A549 (cell line): Measurements from ENCODE around the gene SH3TC2. TPM values are rescaled to one million over a fixed set of nuclear protein-coding genes. Genes with fewer than 3 reads are reported as not detected.

Experiments
- ATAC-seq, 2 experiments: fragments of 200-7000 bp in 1 of 2; fragments of >200 bp in 1 of 2; cut with Nextera tagmentation in 1 of 2; cut with Tn5 transposase in 1 of 2; 3 replicates each; pipeline versions ENCODE4 v1.8.0 to v1.9.1; 2018 to 2020; ENCODE audit warnings: mild to moderate bottlenecking in 1 of 2, moderate library complexity in 1 of 2
- CTCF ChIA-PET: fragments of 300-600 bp; sonication (Branson Sonifier 250); formaldehyde crosslinking; extraction: SDS; loops from one replicate; lab custom pipeline; 2021; ENCODE audit warnings: antibody characterized with exemption, inconsistent platforms; lab: Yijun Ruan, JAX
- POLR2A ChIA-PET: fragments of 350-600 bp; formaldehyde crosslinking; extraction: SDS; loops from one replicate; lab custom pipeline; 2021; ENCODE audit warnings: antibody characterized with exemption, inconsistent platforms; lab: Yijun Ruan, JAX
- DNase-seq, 2 experiments: peaks; one replicate each; pipeline versions ENCODE4 v3.0.0 to v3.0.0-alpha.2; 2011 to 2016; ENCODE audit warnings: low read depth in 1 of 2, low spot score in 1 of 2
- FAIRE-seq: peaks from 2 replicates; lab custom pipeline; 2011; peaks lifted over from hg19 to GRCh38; lab: Jason Lieb, UNC
- H3K27ac ChIP-seq, 2 experiments: fragments of >200 bp; sonication (Bioruptor Twin); formaldehyde crosslinking; 3 replicates each; pipeline ENCODE4 v1.5.1; 2016 to 2017
- H3K4me1 ChIP-seq: fragments of >200 bp; sonication (Bioruptor Twin); formaldehyde crosslinking; 3 replicates; pipeline ENCODE4 v1.6.1; 2016
- H3K4me2 ChIP-seq: fragments of >200 bp; sonication (Bioruptor Twin); formaldehyde crosslinking; 3 replicates; pipeline ENCODE4 v1.6.1; 2016
- H3K4me3 ChIP-seq: fragments of >200 bp; sonication (Bioruptor Twin); formaldehyde crosslinking; 3 replicates; pipeline ENCODE4 v1.5.1; 2016
- H3K9me3 ChIP-seq: fragments of >200 bp; sonication (Bioruptor Twin); formaldehyde crosslinking; 3 replicates; pipeline ENCODE4 v1.6.1; 2016
- BHLHE40 ChIP-seq: IDR thresholded peaks from 2 replicates; pipeline ENCODE4 v1.6.1; 2012; ENCODE audit warnings: low read depth, low read length, inconsistent platforms
- CBX2 ChIP-seq: fragments of 200-600 bp; sonication (generic); IDR thresholded peaks from 2 replicates; pipeline ENCODE4 v1.6.1; 2016; ENCODE audit warnings: low read depth, mild to moderate bottlenecking, borderline replicate concordance
- CEBPB ChIP-seq, 2 experiments: fragments of >200 bp in 1 of 2; sonication (Bioruptor Twin) in 1 of 2; formaldehyde crosslinking in 1 of 2; IDR thresholded peaks; 2 replicates each; pipeline ENCODE4 v1.6.1; 2012 to 2016
- EHF ChIP-seq: fragments of 250-450 bp; sonication (Bioruptor Pico); IDR thresholded peaks from 2 replicates; pipeline ENCODE4 v1.5.0; 2020; ENCODE audit warnings: mild to moderate bottlenecking
- EHMT2 ChIP-seq: fragments of 200-600 bp; sonication (generic); IDR thresholded peaks from 2 replicates; pipeline ENCODE4 v1.6.1; 2016; ENCODE audit warnings: antibody characterized with exemption, low read depth, mild to moderate bottlenecking, moderate library complexity
- EP300 ChIP-seq, 2 experiments: fragments of >200 bp; sonication (Bioruptor Twin); formaldehyde crosslinking; IDR thresholded peaks; 2 replicates in 1 of 2; 3 replicates in 1 of 2; pipeline ENCODE4 v1.6.1; 2016 to 2017
- FOSB ChIP-seq: fragments of 250-450 bp; sonication (Bioruptor Pico); IDR thresholded peaks from 2 replicates; pipeline ENCODE4 v1.5.0; 2020; ENCODE audit warnings: mild to moderate bottlenecking, moderate library complexity
- FOSL2 ChIP-seq, 2 experiments: fragments of 450-650 bp in 1 of 2; fragments of >200 bp in 1 of 2; sonication (Bioruptor Twin) in 1 of 2; formaldehyde crosslinking; IDR thresholded peaks; 2 replicates each; pipeline versions ENCODE4 v1.5.0 to v1.6.1; 2016 to 2020; ENCODE audit warnings: mild to moderate bottlenecking in 1 of 2, moderate library complexity in 1 of 2
- FOXS1 ChIP-seq: fragments of 250-450 bp; sonication (Bioruptor Pico); IDR thresholded peaks from 2 replicates; pipeline ENCODE4 v1.5.0; 2020; ENCODE audit warnings: mild to moderate bottlenecking, moderate library complexity
- HDAC2 ChIP-seq: fragments of 200-600 bp; sonication (generic); IDR thresholded peaks from 2 replicates; pipeline ENCODE4 v1.6.1; 2016
- HOXA7 ChIP-seq: fragments of 250-450 bp; sonication (Bioruptor Pico); IDR thresholded peaks from 2 replicates; pipeline ENCODE4 v1.5.0; 2020; ENCODE audit warnings: mild to moderate bottlenecking, moderate library complexity
- HOXB13 ChIP-seq: fragments of 250-450 bp; sonication (Bioruptor Pico); IDR thresholded peaks from 2 replicates; pipeline ENCODE4 v1.5.0; 2020; ENCODE audit warnings: low read depth, mild to moderate bottlenecking, moderate library complexity
- HOXB5 ChIP-seq: fragments of 250-450 bp; sonication (Bioruptor Pico); IDR thresholded peaks from 2 replicates; pipeline ENCODE4 v1.5.0; 2020; ENCODE audit warnings: mild to moderate bottlenecking, moderate library complexity
- JUN ChIP-seq, 2 experiments: fragments of >200 bp; sonication (Bioruptor Twin); formaldehyde crosslinking; IDR thresholded peaks; 2 replicates in 1 of 2; 3 replicates in 1 of 2; pipeline ENCODE4 v1.6.1; 2016 to 2017
- JUNB ChIP-seq: fragments of >200 bp; sonication (Bioruptor Twin); formaldehyde crosslinking; IDR thresholded peaks from 2 replicates; pipeline ENCODE4 v1.6.1; 2016
- MYC ChIP-seq: IDR thresholded peaks from 2 replicates; pipeline ENCODE4 v1.6.1; 2012; ENCODE audit warnings: mild to moderate bottlenecking, inconsistent platforms, low read length, improper control_type of control experiment, borderline replicate concordance
- NFE2L2 ChIP-seq: fragments of 150-350 bp; conservative IDR thresholded peaks from 2 replicates; pipeline ENCODE4 v1.6.1; 2014; ENCODE audit warnings: low read length
- NPAS2 ChIP-seq: fragments of 250-450 bp; sonication (Bioruptor Pico); IDR thresholded peaks from 2 replicates; pipeline ENCODE4 v1.8.0; 2022; ENCODE audit warnings: mild to moderate bottlenecking, moderate library complexity, borderline replicate concordance
- NR3C1 ChIP-seq: fragments of >200 bp; sonication (Bioruptor Twin); formaldehyde crosslinking; IDR thresholded peaks from 3 replicates; pipeline ENCODE4 v1.6.1; 2017
- PHF8 ChIP-seq: fragments of 200-600 bp; sonication (generic); IDR thresholded peaks from 2 replicates; pipeline ENCODE4 v1.6.1; 2016; ENCODE audit warnings: low read depth, mild to moderate bottlenecking, antibody characterized with exemption, moderate library complexity, borderline replicate concordance
- RAD21 ChIP-seq, 2 experiments: fragments of >200 bp in 1 of 2; sonication (Bioruptor Twin) in 1 of 2; formaldehyde crosslinking in 1 of 2; IDR thresholded peaks in 1 of 2; conservative IDR thresholded peaks in 1 of 2; 2 replicates in 1 of 2; 3 replicates in 1 of 2; pipeline ENCODE4 v1.6.1; 2012 to 2018; ENCODE audit warnings: inconsistent platforms in 1 of 2
- RNF2 ChIP-seq: fragments of 200-600 bp; sonication (generic); IDR thresholded peaks from 2 replicates; pipeline ENCODE4 v1.6.1; 2016; ENCODE audit warnings: low read depth, mild to moderate bottlenecking, antibody characterized with exemption, moderate library complexity, borderline replicate concordance
- SMC3 ChIP-seq: fragments of >200 bp; sonication (Bioruptor Twin); formaldehyde crosslinking; IDR thresholded peaks from 3 replicates; pipeline ENCODE4 v1.6.1; 2018; ENCODE audit warnings: inconsistent platforms
- TFCP2L1 ChIP-seq: fragments of 250-450 bp; sonication (Bioruptor Pico); IDR thresholded peaks from 2 replicates; pipeline ENCODE4 v1.5.0; 2021; ENCODE audit warnings: mild to moderate bottlenecking
- ZFP36 ChIP-seq: fragments of 450-650 bp; IDR thresholded peaks from 2 replicates; pipeline ENCODE4 v1.6.1; 2014; ENCODE audit warnings: borderline replicate concordance; ENCODE audit not compliant: partially characterized antibody
- ZNF302 ChIP-seq: fragments of 250-450 bp; sonication (Bioruptor Pico); IDR thresholded peaks from 2 replicates; pipeline ENCODE4 v1.9.0; 2021; ENCODE audit warnings: inconsistent platforms, mild to moderate bottlenecking, moderate library complexity
- WGBS: methylation state at CpG from one replicate; pipeline ENCODE4 v1.1.6; 2017; ENCODE audit errors: missing lambda C conversion rate; 5-methylcytosine and 5-hydroxymethylcytosine counted together
- polyA plus RNA-seq, 4 experiments: library from polyadenylated mRNA; depleted of rRNA in 3 of 4; stranded (reverse); fragments of >200 nt; fragmentation: RNase III in 1 of 4; extraction: RNeasy Plus Mini Kit Qiagen cat#74134 plus additional on column Dnase treatment in 1 of 4; gene quantifications; 2 replicates in 3 of 4; 3 replicates in 1 of 4; pipeline ENCODE4 v1.2.3, GENCODE V29; 2011 to 2017
- TF ChIP-seq, protein P1 (sequence below): IDR thresholded peaks from 2 replicates; pipeline ENCODE4 v1.6.1; 2012
- TF ChIP-seq, protein P2 (sequence below): fragments of >200 bp; sonication (Bioruptor Twin); formaldehyde crosslinking; IDR thresholded peaks from 2 replicates; pipeline ENCODE4 v1.6.1; 2016
- TF ChIP-seq, protein P3 (sequence below): IDR thresholded peaks from 2 replicates; pipeline ENCODE4 v1.6.1; 2012; ENCODE audit warnings: low read depth, borderline replicate concordance
- TF ChIP-seq, protein P4 (sequence below): fragments of 250-450 bp; sonication (Bioruptor Pico); IDR thresholded peaks from 2 replicates; pipeline ENCODE4 v1.5.0; 2020; ENCODE audit warnings: low read depth, mild to moderate bottlenecking, moderate library complexity
- TF ChIP-seq, protein P5 (sequence below): fragments of >200 bp; sonication (Bioruptor Twin); formaldehyde crosslinking; IDR thresholded peaks from 3 replicates; pipeline ENCODE4 v1.5.1; 2016

Gene SH3TC2
- polyA plus RNA-seq, 2 of the 4 experiments (the other 2 are of a cell fraction), result 0.06 to 0.34 TPM

DNA sequence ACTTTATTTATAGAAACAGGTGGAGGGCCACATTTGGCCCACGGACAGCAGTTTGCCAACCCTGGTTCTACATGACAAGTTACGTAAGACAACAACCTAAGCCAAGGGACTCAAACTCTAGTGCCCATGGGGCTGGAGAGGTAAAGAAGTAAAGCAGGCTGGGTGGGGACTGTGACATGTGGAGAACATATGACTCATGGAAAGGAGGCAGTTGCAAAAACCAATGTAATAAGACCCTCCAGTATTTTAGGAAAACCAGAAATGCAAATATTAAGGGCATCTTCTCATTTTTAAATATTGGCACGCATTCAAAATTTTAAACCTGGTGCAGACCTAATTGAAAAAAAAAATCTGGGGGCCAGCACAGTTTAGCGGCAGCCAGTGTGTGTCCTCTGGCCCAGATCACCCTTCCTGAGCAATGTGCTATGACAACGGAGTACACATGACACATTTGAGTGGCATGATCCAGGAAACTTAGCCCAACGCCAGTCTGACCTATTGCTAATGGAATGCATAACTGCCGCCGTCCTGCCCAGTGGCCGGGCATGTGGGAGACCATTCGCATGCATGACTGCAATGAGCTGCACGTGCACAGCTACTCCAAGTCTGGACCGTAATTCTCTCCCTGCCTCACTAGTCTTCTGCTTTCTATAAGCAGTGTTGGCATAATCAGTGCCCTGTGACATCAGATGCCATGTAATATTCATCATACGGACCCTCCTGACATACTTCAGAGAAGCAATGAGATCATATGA lies 97.2 kb downstream of the SH3TC2 start:
- WGBS, result 19% methylated on average over 13 of the region's 13 CpGs
- Histone ChIP-seq H3K27ac (peak overlapping the region; percentile 53 to 67; a peak in 4 of 6 replicates), H3K4me1 (peaks cover 15% of the 10 kb centered on the region), H3K9me3 (no peaks in the 10 kb centered on the region), H3K4me2 (peak overlapping the region; percentile 54), H3K4me3 (no peak overlapping the region)
- ChIA-PET CTCF (interaction anchor here (1.2 to 2.7 kb wide), 3 partner anchors 8 to 53 kb away, joined by 3 to 15 read pairs (median 5); no protein-coding TSS in a partner anchor), POLR2A (no interaction called here)
- DNase-seq (peak; percentile 79 to 90), ATAC-seq (peak; percentile 96 to 98), FAIRE-seq (no peak)
- 0 out of 2 replicates have a peak, but pooled peaks have one; percentile 72 for TF ChIP-seq TFCP2L1 (CRISPR knock-in tag)
- TF ChIP-seq BHLHE40, result peak; percentile 98
- TF ChIP-seq HOXA7 (CRISPR knock-in tag), result no peak
- TF ChIP-seq MYC, result 0 out of 2 replicates have a peak, but pooled peaks have one; percentile 45
- peak; percentile 87 for TF ChIP-seq ZNF302 (CRISPR knock-in tag)
- TF ChIP-seq EP300 (IDR thresholded peaks at IDR 0.05), result peak in 1 of 2 experiments; percentile 43; a peak in 1 of 5 replicates
- peak; percentile 90 for TF ChIP-seq HOXB5 (CRISPR knock-in tag)
- no peak for TF ChIP-seq RAD21 (conservative IDR thresholded peaks at IDR 0.05 in 1 of 2, IDR thresholded peaks at IDR 0.05 in 1 of 2)
- TF ChIP-seq FOSL2 (IDR thresholded peaks at IDR 0.05), result no peak
- TF ChIP-seq FOSL2 (CRISPR knock-in tag; IDR thresholded peaks at IDR 0.05), result peak; percentile 81
- TF ChIP-seq FOSB (CRISPR knock-in tag), result peak; percentile 61; the same call in 1 of the 2 replicates
- TF ChIP-seq CEBPB (IDR thresholded peaks at IDR 0.05), result no peak
- TF ChIP-seq, protein P1, sequence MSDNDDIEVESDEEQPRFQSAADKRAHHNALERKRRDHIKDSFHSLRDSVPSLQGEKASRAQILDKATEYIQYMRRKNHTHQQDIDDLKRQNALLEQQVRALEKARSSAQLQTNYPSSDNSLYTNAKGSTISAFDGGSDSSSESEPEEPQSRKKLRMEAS, result peak; percentile 95
- TF ChIP-seq EHF (CRISPR knock-in tag), result peak; percentile 62; the same call in 1 of the 2 replicates
- TF ChIP-seq JUNB, result 0 out of 2 replicates have a peak, but pooled peaks have one; percentile 28
- TF ChIP-seq HOXB13, result peak; percentile 85; the same call in 1 of the 2 replicates
- TF ChIP-seq FOXS1 (CRISPR knock-in tag), result peak; percentile 79; the same call in 1 of the 2 replicates
- TF ChIP-seq HDAC2, result no peak
- TF ChIP-seq, protein P2, sequence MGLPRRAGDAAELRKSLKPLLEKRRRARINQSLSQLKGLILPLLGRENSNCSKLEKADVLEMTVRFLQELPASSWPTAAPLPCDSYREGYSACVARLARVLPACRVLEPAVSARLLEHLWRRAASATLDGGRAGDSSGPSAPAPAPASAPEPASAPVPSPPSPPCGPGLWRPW, result no peak
- no peak for TF ChIP-seq CBX2
- TF ChIP-seq, protein P3, sequence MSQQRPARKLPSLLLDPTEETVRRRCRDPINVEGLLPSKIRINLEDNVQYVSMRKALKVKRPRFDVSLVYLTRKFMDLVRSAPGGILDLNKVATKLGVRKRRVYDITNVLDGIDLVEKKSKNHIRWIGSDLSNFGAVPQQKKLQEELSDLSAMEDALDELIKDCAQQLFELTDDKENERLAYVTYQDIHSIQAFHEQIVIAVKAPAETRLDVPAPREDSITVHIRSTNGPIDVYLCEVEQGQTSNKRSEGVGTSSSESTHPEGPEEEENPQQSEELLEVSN, result peak; percentile 86
- TF ChIP-seq JUN (IDR thresholded peaks at IDR 0.05), result peak in 1 of 2 experiments; percentile 36; a peak in 1 of 5 replicates
- no peak for TF ChIP-seq NR3C1
- TF ChIP-seq, protein P4, sequence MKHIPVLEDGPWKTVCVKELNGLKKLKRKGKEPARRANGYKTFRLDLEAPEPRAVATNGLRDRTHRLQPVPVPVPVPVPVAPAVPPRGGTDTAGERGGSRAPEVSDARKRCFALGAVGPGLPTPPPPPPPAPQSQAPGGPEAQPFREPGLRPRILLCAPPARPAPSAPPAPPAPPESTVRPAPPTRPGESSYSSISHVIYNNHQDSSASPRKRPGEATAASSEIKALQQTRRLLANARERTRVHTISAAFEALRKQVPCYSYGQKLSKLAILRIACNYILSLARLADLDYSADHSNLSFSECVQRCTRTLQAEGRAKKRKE, result peak; percentile 98; the same call in 1 of the 2 replicates
- peak; percentile 80 for TF ChIP-seq NPAS2 (CRISPR knock-in tag)

DNA sequence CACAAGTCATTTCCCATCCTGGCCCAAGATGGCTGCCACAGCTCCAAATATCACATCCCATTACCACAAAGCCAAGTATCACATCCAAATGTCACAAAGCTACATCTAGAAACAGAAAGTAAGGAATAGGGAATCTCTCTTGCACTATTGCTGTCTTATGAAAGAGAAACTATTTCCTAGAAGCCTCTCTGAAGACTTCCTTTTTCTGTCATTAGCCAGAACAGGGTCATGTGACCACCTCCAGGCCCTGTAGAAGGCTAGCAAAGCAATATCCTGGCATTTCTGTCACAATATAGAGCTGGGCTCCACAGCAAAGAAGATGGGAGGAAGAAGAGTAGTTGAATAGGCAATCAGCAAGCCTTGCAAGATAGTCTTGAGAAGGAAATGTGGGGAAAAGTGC lies 99.2 kb downstream of the SH3TC2 start:
- TF ChIP-seq RNF2 (no peak), BHLHE40 (no peak), MYC (no peak), ZFP36 (no peak), NFE2L2 (no peak), PHF8 (no peak), TFCP2L1 (CRISPR knock-in tag) (no peak), SMC3 (no peak), EHMT2 (no peak)
- TF ChIP-seq, protein P4, result no peak
- TF ChIP-seq, protein P5, sequence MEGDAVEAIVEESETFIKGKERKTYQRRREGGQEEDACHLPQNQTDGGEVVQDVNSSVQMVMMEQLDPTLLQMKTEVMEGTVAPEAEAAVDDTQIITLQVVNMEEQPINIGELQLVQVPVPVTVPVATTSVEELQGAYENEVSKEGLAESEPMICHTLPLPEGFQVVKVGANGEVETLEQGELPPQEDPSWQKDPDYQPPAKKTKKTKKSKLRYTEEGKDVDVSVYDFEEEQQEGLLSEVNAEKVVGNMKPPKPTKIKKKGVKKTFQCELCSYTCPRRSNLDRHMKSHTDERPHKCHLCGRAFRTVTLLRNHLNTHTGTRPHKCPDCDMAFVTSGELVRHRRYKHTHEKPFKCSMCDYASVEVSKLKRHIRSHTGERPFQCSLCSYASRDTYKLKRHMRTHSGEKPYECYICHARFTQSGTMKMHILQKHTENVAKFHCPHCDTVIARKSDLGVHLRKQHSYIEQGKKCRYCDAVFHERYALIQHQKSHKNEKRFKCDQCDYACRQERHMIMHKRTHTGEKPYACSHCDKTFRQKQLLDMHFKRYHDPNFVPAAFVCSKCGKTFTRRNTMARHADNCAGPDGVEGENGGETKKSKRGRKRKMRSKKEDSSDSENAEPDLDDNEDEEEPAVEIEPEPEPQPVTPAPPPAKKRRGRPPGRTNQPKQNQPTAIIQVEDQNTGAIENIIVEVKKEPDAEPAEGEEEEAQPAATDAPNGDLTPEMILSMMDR, result no peak
- H3K27ac ChIP-seq, result no peak overlapping the region
- CTCF ChIA-PET, result interaction anchor here (0.8 to 1.8 kb wide), 3 partner anchors 51 to 589 kb away, joined by 3 to 4 read pairs (median 3); no protein-coding TSS in a partner anchor
- H3K4me3 ChIP-seq, result no peak overlapping the region
- no peak overlapping the region for H3K4me2 ChIP-seq
- no peaks in the 10 kb centered on the region for H3K9me3 ChIP-seq
- POLR2A ChIA-PET, result no interaction called here
- H3K4me1 ChIP-seq, result peaks cover 15% of the 10 kb centered on the region
- FAIRE-seq (no peak), DNase-seq (no peak), ATAC-seq (no peak)
